ENCODE results near the gene GTPBP1. TPM values are rescaled to one million over a fixed set of nuclear protein-coding genes. Genes with fewer than 3 reads are reported as not detected.

Gene GTPBP1

GRCh38 chr22:38781033-38781432 lies 75.3 kb downstream of the GTPBP1 start:
- peaks cover 0 to under 1% of the 10 kb centered on the region in 2 donors for H3K4me1 ChIP-seq (ENCODE audit: control insufficient read depth in 2 of 2, insufficient read depth in 1 of 2, low read depth in 1 of 2, low read length in 2 of 2)
- no peak overlapping the region for H4K91ac ChIP-seq (ENCODE audit: low read depth, low read length, poor library complexity)
- no peak overlapping the region for H3K18ac ChIP-seq (ENCODE audit: low read length)
- H2BK120ac ChIP-seq (ENCODE audit: low read depth, low read length) = no peak overlapping the region
- no peak overlapping the region for H3K4me2 ChIP-seq (ENCODE audit: insufficient read depth, low read length, poor library complexity, severe bottlenecking)
- no peak overlapping the region for H2AFZ ChIP-seq (ENCODE audit: low read length)
- peaks cover 6% of the 10 kb centered on the region for H3K79me1 ChIP-seq (ENCODE audit: low read depth, low read length)
- DNase-seq (ENCODE audit: low spot score) = no peak
- no peak overlapping the region for H2BK5ac ChIP-seq (ENCODE audit: low read length)
- H4K8ac ChIP-seq (ENCODE audit: low read depth, low read length) = no peak overlapping the region
- H3K4ac ChIP-seq (ENCODE audit: low read length) = no peak overlapping the region
- H2BK15ac ChIP-seq (ENCODE audit: low read length) = no peak overlapping the region
- no peak overlapping the region for H2AK5ac ChIP-seq (ENCODE audit: low read depth, low read length)
- no peak overlapping the region for H3K4me3 ChIP-seq (ENCODE audit: low read length in 2 of 2)
- no peak overlapping the region for H3K27ac ChIP-seq (replicated peaks; ENCODE audit: low read length)
- no peaks in the 10 kb centered on the region for H3K27me3 ChIP-seq (ENCODE audit: control insufficient read depth in 3 of 3, insufficient read depth in 3 of 3, low read depth in 1 of 3, low read length in 3 of 3)
- peak overlapping the region; percentile 54 for H3K9ac ChIP-seq (ENCODE audit: low read depth, low read length, poor library complexity)
- peak overlapping the region; percentile 18 for H3K23ac ChIP-seq (ENCODE audit: low read depth, low read length, poor library complexity)
- peak overlapping the region; percentile 23 for H3K14ac ChIP-seq (ENCODE audit: low read length)
- H2BK12ac ChIP-seq (ENCODE audit: low read length) = no peak overlapping the region
- peaks cover 0 to 2% of the 10 kb centered on the region in 2 donors for H3K9me3 ChIP-seq (replicated peaks in 1 of 2; ENCODE audit: control insufficient read depth in 2 of 2, insufficient read depth in 1 of 2, low read depth in 1 of 2, low read length in 2 of 2)
- no CpG with 5 or more reads among the region's 13 CpGs for WGBS, 2 donors (ENCODE audit: extremely low coverage in 2 of 2, insufficient read length in 2 of 2, insufficient replicate concordance in 1 of 2)
- peaks cover 5 to 18% of the 10 kb centered on the region in 2 donors for H3K36me3 ChIP-seq (replicated peaks in 1 of 2; ENCODE audit: control insufficient read depth in 2 of 2, insufficient read depth in 2 of 2, low read length in 2 of 2)

GRCh38 chr22:38782402-38783094 lies 76.8 kb downstream of the GTPBP1 start:
- no peak overlapping the region for H3K4ac ChIP-seq (ENCODE audit: low read length)
- H3K23ac ChIP-seq (ENCODE audit: low read depth, low read length, poor library complexity) = peak overlapping the region; percentile 51
- no peaks in the 10 kb centered on the region for H3K4me1 ChIP-seq (ENCODE audit: control insufficient read depth in 2 of 2, insufficient read depth in 1 of 2, low read depth in 1 of 2, low read length in 2 of 2)
- H3K9ac ChIP-seq (ENCODE audit: low read depth, low read length, poor library complexity) = peak overlapping the region; percentile 70
- H3K27me3 ChIP-seq (ENCODE audit: control insufficient read depth in 3 of 3, insufficient read depth in 3 of 3, low read depth in 1 of 3, low read length in 3 of 3) = no peaks in the 10 kb centered on the region
- no peak overlapping the region for H2BK5ac ChIP-seq (ENCODE audit: low read length)
- no peak overlapping the region for H4K8ac ChIP-seq (ENCODE audit: low read depth, low read length)
- no peak overlapping the region for H3K4me3 ChIP-seq (ENCODE audit: low read length in 2 of 2)
- no peak overlapping the region for H2BK12ac ChIP-seq (ENCODE audit: low read length)
- H3K4me2 ChIP-seq (ENCODE audit: insufficient read depth, low read length, poor library complexity, severe bottlenecking) = no peak overlapping the region
- H3K18ac ChIP-seq (ENCODE audit: low read length) = no peak overlapping the region
- no CpG with 5 or more reads among the region's 13 CpGs for WGBS, 2 donors (ENCODE audit: extremely low coverage in 2 of 2, insufficient read length in 2 of 2, insufficient replicate concordance in 1 of 2)
- no peak overlapping the region for H4K91ac ChIP-seq (ENCODE audit: low read depth, low read length, poor library complexity)
- no peak overlapping the region for H3K27ac ChIP-seq (replicated peaks; ENCODE audit: low read length)
- no peak overlapping the region for H2BK120ac ChIP-seq (ENCODE audit: low read depth, low read length)
- H3K9me3 ChIP-seq (replicated peaks in 1 of 2; ENCODE audit: control insufficient read depth in 2 of 2, insufficient read depth in 1 of 2, low read depth in 1 of 2, low read length in 2 of 2) = no peaks in the 10 kb centered on the region
- peaks cover 1% of the 10 kb centered on the region for H3K79me1 ChIP-seq (ENCODE audit: low read depth, low read length)
- peak overlapping the region; percentile 21 for H3K14ac ChIP-seq (ENCODE audit: low read length)
- no peak overlapping the region for H2AFZ ChIP-seq (ENCODE audit: low read length)
- H2AK5ac ChIP-seq (ENCODE audit: low read depth, low read length) = no peak overlapping the region
- no peak for DNase-seq (ENCODE audit: low spot score)
- H3K36me3 ChIP-seq (replicated peaks in 1 of 2; ENCODE audit: control insufficient read depth in 2 of 2, insufficient read depth in 2 of 2, low read length in 2 of 2) = peaks cover 5 to 18% of the 10 kb centered on the region in 2 donors
- H2BK15ac ChIP-seq (ENCODE audit: low read length) = no peak overlapping the region

Small RNAs within 50 kb of the gene (small RNA-seq; reads per million reads assigned to genes)
- gene AL021707.8 (ENCODE audit: insufficient read depth) = not detected
